GM21423 (cell line): ENCODE measurements around the gene PEX16.

Experiments used
- ATAC-seq: cut with Tn5 transposase; IDR thresholded peaks from one replicate; pipeline ENCODE4 v1.9.1; 2021; ENCODE audit warnings: mild to moderate bottlenecking, moderate library complexity; ENCODE audit not compliant: unreplicated experiment

PEX16 gene

GRCh38 chr11:45879803-45880686 lies 37.6 kb downstream of the PEX16 start:
- ATAC-seq = no peak

- ATAC-seq = no peak
These were observed 39.8 kb downstream of the PEX16 start for GRCh38 chr11:45877845-45878244.

GRCh38 chr11:45877221-45877620 lies 40.5 kb downstream of the PEX16 start:
- no peak for ATAC-seq

GRCh38 chr11:45876401-45876800 lies 41.3 kb downstream of the PEX16 start:
- ATAC-seq = no peak

- no peak for ATAC-seq
These were observed 44.9 kb downstream of the PEX16 start for GRCh38 chr11:45872651-45873356.

GRCh38 chr11:45871638-45872037 lies 46.0 kb downstream of the PEX16 start:
- ATAC-seq = no peak

- ATAC-seq = no peak
These were observed 47.0 kb downstream of the PEX16 start for GRCh38 chr11:45870706-45871105.

- no peak for ATAC-seq
These were observed 48.1 kb downstream of the PEX16 start for GRCh38 chr11:45869551-45869950.

- no peak for ATAC-seq
These were observed 53.6 kb downstream of the PEX16 start for GRCh38 chr11:45864041-45864440.

- ATAC-seq = no peak
These were observed 56.7 kb downstream of the PEX16 start for GRCh38 chr11:45860764-45861510.

GRCh38 chr11:45860348-45860747 lies 57.3 kb downstream of the PEX16 start:
- no peak for ATAC-seq
